OCI-M2 (cell line): ENCODE results near the gene TSPAN17.
"Not testable (repeated sequence)": the region's sequence is repeated elsewhere in the genome, so short reads cannot be mapped to it uniquely, and the experiment has no call there.

ENCODE experiments used
- DNase-seq: peaks from one replicate; lab custom pipeline; 2025; ENCODE audit not compliant: unreplicated experiment; lab: John Stamatoyannopoulos, UW

The TSPAN17 gene, protein sequence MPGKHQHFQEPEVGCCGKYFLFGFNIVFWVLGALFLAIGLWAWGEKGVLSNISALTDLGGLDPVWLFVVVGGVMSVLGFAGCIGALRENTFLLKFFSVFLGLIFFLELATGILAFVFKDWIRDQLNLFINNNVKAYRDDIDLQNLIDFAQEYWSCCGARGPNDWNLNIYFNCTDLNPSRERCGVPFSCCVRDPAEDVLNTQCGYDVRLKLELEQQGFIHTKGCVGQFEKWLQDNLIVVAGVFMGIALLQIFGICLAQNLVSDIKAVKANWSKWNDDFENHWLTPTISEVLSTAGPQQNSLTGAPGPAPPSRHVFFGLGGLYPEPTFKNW

DNA sequence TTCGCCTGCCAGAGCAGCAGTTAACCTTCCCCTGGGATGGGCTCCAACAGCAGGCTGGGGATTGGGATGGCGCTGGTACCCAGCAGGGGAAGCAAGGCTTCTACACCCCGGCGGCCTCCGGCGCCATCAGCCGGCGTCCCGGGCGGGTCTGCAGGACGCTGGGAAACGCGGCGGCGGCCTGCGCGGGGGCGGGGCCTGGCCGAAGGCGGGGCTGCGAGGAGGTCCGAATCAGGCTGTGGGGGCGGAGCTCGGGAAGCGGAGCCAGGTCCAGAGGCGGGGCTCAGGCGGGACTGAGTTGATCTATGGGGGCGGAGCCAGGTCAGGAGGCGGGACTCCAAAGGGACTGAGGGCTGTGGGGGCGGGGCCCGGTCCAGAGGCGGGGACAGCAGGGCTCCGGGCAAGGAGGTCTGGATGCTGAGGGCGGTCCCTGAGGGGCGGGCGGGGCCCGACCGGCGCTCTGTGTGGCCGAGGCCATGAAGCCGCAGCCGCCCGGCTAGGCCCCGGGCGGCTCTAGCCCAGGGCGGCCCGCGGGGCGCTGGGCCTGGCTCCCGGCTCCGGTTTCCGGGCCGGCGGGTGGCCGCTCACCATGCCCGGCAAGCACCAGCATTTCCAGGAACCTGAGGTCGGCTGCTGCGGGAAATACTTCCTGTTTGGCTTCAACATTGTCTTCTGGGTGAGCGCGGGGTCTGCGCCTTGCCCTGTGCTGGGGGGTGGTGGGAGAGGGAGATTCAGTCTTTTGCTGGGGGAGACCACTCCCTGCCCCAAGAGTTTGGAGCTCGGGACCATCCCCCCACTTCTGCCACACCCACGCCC, at the start of gene TSPAN17:
TSPAN17 (plus strand) TSS at position 455 of the 813 bp plus-strand sequence; CDS start at position 587, 132 bp downstream.
- peak; percentile 67 for DNase-seq

DNA sequence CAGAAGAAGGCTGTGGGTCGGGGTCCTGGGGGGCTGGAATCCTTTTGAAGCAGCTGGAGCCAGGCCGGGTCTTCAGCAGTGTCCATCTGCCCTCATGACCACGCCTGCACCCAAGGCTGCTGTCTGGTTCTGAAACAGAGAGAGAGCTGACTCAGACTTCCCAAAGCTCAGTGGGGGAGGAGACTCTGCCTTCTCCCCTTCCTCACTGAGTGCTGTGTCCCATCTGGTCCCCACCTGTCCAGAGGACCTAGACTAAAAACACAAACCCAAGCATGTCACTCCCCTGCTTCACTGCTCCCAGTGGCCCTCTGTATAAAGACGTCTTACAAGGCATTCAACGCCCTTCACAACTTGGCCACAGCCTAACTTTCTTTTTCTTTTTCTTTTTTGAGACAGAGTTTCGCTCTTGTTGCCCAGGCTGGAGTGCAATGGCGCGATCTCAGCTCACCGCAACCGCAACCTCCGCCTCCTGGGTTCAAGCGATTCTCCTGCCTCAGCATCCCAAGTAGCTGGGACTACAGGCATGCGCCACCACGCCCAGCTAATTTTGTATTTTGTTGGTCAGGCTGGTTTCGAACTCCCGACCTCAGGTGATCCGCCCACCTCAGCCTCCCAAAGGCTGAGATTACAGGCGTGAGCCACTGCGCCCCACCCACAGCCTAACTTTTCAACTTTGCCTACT, 47.4 kb upstream of the TSPAN17 start:
- DNase-seq = not testable (repeated sequence)

DNA sequence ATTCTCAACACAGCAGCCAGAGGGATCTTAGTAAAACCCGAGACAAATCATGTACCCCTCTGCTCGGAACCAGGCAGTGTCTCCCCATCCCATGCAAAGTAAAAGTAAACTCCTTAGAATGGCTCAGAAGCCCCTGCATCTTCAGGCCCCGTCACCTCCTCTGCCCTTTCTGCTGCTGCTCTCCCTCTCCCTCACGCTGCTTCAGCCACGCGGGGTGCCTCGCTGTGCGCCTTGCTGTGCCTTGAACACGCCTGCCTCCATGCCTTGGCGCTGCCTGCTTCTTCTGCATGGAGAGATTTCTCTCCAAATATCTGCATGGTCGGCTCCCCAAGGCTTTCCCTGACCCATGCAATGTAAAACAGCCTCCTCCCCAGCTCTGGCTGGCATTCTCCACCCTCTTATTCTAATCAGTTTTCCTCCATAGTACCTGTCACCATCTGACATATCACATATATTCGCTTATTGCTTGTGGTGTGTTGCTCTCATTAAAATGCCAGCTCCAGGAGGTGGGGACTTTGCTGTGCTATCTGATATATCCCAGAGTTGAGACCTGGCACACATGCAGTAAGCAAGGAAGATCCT, 45.3 kb upstream of the TSPAN17 start:
- no peak for DNase-seq

DNA sequence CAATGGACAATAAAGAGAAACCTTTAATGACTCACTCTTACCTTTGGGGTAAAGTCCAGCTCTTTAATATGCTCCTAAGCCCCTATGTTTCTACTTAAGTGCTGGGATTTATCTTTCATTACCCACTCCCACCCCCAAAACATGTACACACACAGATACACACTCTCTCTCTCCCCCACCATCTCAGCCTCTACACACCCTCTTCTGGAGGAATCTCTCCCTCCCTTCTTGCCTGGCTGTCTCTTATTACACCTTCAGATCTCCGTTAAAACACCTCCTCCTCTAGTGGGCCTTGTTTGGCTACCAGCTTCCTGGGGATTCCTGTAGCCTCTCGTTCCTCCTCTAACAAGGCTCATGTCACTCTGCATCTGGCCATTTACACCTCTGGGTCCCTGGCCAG, 44.2 kb upstream of the TSPAN17 start:
- no peak for DNase-seq

DNA sequence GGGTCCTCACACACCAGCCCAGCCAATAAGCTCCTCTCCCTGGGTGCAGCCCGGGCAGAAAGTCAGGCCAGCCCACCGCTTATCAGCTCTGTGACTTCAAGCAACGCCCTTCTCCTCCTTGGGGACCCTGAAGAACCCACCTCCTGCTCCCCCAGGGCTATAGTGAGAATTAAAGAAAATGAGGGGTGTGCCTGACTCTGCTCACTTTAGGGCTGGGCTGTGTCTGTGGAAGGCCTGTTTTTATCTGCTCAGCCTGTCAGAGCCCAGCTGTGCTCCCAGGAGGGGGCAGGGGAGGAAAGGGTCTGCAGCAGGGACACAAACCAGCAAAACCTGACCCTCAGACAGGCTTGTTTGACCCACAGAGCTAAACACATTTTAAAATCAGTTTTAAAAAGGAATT, 41.3 kb upstream of the TSPAN17 start:
- DNase-seq = no peak

DNA sequence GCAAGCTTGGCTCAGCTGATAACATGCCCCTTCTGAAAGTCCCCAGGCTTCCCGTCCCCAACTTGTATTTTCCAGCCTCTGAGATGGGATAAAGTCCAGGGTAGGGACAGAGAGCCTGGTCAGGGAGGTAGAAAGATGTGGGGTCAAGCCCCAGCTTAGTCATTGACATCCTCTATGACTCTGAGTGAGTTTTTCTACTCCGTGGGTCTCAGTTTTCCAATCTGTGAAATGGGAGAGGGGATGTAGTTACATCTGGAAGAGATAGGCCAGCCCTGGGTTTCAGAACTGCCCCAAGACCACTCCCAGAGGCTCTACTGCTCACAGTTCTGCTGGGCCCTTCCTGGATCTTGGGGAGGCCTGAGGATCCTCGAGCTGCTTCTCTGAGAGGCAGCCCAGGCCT, 40.4 kb upstream of the TSPAN17 start:
- no peak for DNase-seq

DNA sequence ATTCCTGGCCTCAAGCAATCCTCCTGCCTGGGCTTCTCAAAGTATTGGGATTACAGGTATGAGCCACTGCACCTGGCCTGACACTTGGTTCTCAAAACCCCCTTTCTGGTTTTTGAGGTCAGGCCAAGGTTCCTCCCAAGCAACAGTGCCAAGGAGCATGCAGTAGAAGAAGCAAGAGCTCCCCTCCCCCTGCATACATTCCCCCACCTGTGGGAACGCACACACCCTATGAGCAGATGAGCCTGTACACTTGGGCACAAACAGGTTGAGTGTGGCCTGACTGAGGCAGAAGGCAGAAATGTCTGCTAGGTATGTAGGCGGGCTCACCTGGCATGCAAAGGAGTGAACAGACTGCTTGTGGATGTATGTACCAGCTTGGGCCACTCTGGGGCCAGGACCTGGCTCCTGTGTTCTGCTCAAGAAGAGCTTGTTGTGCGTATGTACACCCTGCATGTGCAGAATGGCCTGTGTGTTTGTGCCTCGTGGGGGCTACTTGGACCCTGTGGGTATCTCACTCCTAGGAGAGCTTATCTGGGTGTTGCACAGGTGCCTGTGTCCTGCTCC, 39.1 kb upstream of the TSPAN17 start:
- DNase-seq = no peak

DNA sequence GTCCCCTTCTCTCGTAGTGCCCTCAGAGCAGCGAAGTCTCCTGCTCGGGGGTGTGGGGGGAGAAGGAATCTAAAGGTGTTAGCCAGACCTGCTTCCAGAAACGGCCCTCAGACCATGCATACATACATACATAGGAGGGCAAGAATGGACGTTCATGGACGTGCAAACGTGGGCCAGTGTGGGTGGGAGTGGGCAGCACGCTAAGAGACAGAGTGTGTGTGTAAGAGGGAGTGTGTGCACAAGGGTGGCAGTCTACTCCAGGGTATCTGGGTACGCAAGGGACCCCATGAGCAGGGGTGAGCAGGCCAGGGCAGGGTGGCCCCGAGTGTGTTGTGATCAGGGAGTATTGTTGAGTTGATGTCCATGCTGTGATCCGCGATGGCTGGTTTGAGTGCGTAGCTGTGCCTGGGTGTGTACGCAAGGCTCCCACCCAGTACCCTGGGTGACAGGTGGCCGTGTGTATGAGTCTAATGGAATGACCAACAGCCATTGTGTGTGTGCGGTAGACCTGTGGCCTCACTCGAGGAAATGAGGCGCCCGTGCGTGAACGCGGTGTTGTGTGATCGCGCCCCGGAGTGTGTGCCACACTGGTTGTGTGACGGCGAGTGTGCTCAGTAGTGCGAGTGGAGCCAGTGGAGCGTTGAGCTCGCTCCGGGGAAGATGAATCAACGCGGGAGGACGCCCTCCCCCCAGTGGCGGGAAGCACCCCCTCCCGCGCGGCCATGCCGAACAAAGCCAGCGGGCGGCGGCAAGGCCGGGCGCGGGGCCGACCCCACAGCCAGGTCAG, 38.2 kb upstream of the TSPAN17 start:
- DNase-seq = no peak

DNA sequence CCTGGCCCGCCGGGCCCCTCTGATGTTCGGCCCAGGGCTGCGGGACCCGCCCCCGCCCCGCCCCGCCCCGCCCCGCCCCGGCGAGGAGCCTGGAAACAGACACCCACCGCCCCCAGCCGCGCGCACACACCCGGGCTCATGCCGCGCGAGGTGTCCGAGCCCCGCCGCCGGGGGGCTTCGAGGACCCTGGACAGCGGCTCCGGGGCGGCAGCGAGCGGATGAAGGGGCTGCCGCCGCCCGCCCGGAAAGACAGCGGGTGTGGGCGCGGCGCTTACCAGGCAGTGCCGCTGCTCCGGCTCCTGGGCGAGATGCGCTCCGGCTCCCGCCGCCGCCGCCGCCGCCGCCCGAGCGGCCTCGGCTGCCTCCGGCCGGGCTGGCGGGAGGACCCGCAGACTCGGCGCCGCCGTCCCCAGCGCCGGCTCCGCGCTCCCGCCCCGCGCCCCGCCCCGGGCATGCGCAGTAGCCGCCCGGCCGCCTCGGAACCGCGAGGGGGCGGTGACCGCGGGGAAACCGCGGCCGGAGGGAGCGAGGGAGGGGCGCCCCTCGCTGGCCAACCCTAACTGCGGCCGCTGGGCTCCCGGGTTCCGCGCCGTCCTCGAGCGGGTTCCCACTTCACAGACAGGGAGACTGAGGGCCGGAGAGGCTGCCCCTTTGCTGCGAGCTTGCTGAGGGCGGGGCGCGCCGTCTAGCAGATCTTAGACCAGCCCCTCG, 37.4 kb upstream of the TSPAN17 start, which contains the start of gene GPRIN1:
GPRIN1 (minus strand) TSS at position 433 of the 711 bp plus-strand sequence. CDS start 10,322 bp downstream, outside the sequence.
- no peak for DNase-seq

DNA sequence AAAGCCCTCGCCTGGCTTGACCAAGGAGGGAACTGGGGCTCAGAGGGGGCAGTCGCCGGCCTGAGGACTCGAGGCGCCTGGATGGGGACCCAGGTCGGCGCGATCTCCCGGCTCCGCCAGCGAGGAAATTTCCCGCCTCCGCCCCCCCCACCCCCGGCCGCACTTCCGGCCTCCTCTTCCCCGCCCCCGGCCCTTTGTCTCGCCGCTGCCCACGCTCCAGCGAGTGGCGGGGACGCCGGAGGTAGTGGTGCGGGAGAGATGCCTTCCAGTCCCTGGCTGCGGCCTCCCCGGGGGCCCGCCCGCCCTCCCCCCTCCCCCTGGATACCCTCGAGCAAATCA, 36.9 kb upstream of the TSPAN17 start:
- DNase-seq = no peak

DNA sequence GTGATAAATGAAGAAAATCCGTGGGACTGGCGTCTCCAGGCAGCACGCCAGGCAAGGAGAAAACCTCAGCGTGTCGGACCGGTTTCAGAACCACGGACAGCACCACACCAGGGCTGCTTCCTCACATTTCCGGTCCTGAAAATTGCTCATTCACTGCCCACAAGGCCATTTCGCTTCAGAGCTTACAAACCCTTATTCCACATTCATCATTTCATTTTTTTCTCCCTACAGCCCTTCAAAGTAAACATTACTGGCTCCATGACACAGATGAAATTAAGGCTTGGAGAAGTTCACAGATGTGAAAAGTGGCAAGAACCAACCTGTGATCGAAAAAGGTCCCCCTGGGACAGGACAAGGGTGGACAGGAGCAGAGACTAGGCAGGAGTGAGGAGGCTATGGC, 35.8 kb upstream of the TSPAN17 start:
- DNase-seq = peak; percentile 8

DNA sequence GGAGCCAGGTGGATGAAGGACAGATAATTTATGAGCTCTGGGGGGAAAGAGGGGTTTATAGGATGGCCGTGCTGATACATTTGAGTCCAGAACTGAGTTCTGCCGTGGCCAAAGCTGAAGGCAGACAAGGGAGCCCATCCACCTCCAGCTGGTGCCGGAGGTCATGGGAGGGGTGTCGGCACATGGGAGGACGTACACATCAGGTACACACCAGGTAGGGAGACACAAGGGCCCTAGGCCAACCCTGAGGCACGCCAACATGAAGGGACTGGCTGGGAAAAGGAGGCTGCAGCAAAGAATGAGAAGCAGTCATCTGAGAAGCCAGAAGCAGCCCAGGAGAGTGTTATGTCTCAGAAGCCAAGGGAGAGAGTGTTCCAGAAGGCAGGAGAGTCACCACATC, 35.3 kb upstream of the TSPAN17 start:
- no peak for DNase-seq

DNA sequence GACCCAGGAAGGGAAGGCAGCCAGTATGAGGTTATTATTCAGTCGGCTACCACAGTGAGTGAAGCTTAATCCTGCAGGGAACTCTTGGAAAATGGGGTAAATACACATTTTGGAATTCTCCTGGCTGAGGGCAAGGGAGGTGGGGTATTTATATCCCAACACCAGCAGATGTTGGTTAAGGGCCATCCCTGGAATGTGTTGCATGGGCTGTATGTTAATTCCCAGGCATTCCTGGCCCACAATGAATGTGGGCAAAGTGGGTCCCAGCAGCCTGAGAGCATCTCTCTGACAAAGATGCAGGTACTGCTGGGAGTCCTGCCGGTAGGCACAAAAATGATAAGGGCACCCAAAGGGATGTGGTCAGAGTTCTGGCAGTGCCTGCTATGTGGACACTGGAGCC, 34.4 kb upstream of the TSPAN17 start:
- DNase-seq = no peak

DNA sequence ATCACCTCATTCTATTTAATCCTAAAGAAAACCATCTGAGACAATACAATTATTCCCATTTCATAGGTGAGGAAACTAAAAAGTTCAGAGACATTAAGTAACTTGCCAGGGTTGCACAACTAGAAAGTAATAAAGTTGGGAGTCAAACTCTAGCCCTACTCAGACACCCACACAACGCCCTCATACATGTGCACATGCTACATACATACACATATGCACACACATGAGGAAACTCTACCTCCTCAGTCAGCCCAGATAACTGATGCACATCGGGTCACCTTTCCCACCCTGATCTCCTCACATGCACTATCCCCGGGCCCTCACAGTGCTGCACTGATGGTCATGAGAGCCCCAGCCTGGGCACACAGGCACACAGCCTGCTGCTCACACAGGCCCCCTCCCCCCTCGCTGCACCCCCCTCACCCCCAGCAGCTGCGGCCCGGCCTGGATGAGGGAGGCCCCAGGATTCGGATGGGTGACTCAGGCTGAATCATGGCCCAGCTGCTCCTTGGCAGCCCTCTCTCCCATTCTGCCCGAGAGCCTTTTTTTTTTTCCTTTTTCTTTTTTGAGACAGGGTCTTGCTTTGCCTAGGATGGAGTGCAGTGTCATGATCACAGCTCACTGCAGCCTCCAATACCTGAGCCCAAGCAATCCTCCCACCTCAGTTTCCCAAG, 32.3 kb upstream of the TSPAN17 start:
- no peak for DNase-seq

DNA sequence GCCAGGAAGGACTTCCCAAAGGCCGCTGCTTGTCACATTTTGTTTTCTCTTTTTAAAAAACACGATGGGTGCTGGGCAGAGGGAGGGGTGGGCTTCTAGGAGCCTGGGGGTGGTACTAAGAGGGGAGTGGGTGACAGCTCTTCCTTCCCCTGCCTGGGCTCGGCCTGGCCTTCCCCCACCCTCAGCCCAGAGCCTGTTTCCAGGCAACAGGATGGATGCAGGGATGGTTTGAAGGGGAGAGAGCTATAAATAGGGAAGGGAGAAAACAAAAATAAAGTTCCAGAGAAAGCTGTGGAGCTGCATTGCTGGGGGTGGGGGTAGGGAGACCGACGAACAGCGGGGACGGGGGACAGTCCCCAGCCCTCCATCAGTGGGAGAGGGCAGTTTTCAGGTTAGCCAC, 30.8 kb upstream of the TSPAN17 start:
- DNase-seq = no peak

DNA sequence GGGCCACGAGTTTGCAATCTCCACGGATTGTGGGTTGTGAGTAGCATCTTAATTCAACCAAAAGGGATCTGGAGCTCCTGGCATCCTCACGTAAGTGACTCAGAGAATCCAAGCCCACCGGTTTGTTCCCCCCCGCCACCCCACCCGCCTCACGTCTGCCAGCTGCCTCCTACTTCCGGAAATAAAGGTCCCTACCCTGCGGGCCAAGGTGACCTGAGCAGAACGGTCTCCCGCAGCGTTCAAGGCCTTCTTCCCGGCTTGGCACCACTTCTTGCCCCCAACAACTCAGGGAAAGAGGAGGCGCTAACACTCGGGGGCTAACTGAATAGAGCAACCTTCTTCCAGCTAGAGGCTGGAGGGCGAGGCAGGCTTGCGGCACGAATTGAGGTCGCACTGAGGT, 28.5 kb upstream of the TSPAN17 start:
- no peak for DNase-seq

DNA sequence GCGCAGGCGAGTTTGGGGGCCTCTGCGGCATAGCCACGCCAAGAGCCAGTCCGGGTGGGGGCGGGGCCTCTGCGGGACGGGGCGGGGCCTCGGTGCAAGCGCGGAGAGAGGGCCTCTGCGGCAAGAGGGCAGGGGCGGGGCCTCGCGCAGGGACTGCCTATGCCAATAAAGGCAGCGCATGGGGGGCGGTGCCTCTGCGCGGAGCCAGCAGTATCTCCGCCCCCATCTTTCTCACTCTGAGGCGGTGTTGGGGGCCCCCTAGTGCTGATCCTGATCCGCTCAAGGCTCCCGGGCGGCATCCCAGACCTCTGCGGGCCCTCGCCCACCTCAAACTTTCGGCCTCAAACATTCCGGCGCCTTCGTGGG, 28.1 kb upstream of the TSPAN17 start:
- no peak for DNase-seq

DNA sequence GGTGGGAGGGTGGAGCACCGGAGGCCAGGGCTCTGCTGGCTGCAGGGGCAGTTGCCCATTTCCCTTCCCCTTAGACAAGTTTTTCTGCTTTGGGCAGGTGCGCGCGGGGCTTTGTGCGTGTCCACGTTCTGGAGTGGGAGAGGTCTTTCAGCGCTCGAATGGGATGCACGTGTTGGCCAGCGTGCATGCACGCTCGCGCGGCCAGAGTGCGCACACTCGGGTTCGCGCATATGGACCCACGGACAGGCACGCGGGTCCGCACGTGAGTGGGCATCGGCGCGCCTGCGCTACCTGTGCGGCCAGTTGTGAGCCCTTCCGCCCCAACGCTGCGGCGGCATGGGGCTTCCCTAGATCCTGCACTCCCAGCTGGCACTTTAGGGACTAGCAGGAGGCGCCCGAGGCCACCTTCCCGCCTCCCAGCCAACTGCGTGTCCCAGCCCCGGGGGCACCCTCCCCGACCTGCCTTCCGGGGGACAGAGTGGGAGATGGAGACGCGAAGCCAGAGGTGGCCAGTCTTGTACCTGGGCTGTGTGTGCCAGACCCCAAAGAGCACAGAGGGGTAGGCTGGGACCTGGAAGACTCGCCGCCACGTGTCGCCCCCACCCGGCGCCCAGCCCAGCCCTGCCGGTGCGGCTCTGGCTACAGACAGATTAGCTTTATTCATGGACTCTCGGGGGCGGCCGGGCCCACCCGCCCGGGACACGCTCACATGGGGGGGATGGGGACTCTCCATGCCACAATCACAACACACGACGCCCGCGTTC, 27.5 kb upstream of the TSPAN17 start:
- DNase-seq = no peak
